DMS53 treated with DMSO at 0.1 percent for 48 hours (cell line): ENCODE measurements around the gene MTF1.
A peak's percentile ranks its signal among the peaks of the same experiment; 100 is the strongest.

Experiments
- DNase-seq: peaks from one replicate; lab custom pipeline; 2025; ENCODE audit not compliant: unreplicated experiment; lab: John Stamatoyannopoulos, UW

The MTF1 gene

DNA sequence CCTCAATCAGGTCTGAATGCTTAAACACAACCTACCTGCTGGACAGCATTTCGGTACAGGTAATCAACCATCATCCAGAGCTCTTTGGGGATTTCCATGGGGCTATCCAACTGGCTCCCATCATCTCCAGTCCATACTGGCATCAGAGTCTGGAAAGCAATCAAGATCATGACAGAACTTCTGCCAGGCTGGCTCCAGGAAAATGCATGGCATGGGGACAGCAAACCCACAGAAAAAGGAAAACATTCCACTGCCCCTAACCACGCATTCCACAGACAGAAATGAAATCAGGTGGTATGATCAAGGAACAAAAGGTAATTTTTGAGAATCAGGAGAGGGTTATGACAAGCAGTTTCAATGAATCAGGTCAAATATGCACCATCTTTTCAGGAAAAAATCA lies 9.1 kb upstream of the MTF1 start:
- DNase-seq, result no peak

DNA sequence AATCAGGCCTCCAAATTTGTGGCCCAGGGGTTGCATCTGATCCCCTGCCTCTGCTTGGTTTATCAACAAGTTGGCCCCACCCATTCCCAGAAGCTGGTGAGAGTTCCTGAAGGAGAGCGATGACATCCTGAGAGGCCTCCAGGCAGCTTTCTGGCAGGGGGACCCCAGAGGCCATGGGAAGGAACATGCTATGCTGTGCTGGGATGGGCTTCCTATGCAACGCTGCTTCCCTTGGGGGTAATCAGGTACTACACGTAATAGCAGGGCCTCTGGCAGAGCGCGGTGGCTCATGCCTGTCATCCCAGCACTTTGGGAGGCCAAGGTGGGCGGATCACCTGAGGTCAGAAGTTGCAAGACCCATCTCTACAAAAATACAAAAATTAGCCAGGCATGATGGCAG lies 8.4 kb upstream of the MTF1 start:
- DNase-seq, result no peak

DNA sequence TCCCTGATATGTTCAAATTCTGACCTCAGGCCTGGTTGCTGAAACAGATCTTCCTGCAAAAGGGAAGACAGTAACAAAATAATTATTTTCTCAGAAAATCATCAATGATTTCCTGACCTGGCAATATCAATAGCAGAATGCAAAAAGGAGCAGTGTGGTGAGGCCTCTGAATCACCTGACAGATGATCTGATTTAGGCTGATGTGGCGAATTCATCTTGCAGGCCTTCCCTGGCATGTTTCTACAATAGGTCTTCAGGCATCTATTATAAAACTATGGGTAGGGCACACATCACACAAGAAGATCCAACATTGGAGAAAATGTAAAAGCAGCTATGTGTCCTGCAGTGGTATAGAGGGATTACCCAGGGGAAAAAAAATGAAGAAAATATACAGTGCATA lies 7.1 kb upstream of the MTF1 start:
- no peak for DNase-seq

DNA sequence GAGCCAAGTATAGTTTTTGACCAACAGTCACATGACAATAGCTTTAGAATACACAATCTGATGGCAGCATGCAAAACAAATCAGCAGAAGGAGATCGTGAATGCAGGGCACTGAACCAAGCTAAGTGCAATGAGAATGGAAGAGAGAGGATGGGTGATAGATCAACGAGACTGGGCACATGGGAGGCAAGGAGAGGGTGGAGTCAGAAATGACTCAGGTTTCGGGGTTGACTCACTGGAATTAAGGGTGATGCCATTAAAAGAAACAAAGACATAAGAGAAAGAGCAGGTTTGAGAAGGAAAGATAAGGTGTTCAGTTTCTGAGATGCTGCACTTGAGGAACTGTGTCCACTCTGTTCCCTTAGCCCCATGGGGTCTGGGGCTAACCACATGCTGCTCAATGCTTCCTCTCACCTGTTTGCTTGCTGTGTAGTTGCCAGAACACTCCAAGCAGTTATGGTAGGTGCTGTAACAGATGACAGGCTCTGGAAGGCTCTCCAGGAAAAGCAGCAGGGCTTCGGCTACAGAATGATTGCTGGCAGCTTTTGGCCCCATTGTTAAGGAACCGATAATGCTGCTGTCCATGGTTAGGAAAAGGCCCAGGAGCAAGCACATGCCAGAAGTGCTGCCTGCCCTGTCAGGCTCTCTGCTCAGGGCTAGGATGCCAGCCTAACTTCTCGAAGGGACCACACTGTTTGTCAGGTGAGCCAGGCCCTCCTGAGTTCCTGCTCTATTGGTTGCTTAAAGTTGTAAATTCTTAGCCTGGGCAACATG lies 6.1 kb upstream of the MTF1 start:
- no peak for DNase-seq

DNA sequence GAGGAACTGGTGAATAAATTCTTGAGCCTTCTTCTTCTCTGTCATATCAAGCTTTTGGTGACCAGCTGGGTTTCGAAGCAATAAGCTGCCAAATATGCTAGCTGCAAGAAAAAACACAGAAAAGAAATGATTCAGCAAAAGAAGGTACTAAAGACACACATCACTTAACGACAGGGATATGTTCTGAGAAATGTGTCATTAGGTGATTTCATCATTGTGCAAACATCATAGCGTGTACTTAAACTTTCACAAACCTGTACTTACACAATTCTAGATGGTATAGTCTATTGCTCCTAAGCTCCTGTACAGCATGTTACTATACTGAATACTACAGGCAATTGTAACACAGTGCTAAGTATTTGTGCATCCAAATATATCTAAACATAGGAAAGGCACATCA lies 2.9 kb upstream of the MTF1 start:
- peak; percentile 21 for DNase-seq

DNA sequence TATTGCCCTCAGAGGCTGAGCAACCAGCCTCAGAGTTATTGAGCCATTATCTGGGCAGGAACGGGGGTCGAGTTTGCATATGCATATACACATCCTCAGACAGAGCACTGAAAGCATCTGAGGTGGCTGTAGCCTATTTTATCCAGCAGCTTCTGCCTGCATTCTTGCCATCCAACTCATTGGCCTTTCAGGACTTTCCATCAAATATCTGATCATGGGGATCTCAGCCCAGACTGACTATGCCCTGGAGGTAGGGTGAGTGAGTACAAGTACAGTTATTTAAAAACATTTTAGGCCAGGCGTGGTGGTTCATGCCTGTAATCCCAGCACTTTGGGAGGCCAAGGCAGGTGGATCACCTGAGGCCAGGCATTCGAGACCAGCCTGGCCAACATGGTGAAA lies 1.8 kb upstream of the MTF1 start:
- DNase-seq, result no peak

DNA sequence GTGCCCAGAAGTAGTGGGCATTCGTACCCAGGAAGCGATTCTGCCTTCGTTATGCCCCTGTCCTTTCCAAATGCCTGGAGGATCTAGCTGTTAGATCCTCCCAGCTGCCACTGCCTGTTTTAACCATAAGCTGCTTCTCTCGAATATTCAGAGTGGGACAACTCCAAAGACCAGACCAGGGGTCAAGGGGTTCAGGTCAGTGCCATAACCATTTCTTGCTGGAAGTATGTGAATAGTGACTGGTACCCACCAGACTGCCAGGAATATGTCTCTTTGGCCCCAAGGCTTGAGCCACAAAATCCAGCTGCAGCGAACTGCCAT lies 914 bp upstream of the MTF1 start:
- no peak for DNase-seq

DNA sequence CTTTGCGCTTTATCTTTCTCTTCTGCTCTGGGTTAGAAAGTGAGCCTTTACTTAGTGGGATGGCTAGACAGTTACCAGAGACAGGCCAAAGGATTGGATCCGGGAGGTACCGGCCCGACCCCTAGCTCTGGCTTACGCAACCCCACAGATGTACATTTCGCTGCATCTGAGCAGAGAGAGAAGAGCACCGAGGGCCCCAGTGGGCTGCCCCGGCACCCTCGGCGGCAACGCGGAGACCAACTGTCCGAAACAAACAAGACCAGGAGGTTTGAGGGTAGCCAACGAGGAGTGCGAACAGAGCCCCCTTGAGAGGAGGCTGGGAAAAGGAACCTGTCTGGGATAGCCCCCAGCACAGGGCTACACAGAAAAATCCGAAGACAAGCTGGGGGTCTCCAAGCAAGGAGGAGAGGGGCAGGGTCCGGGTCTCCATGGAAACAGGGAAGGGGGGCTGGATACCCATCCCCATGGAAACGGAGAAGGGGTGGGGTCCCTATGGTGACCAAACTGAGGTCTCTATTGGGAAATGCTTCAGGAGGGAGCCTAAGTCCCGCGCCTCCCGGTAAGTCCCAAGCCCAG lies 373 bp downstream of the MTF1 start:
- DNase-seq, result no peak

DNA sequence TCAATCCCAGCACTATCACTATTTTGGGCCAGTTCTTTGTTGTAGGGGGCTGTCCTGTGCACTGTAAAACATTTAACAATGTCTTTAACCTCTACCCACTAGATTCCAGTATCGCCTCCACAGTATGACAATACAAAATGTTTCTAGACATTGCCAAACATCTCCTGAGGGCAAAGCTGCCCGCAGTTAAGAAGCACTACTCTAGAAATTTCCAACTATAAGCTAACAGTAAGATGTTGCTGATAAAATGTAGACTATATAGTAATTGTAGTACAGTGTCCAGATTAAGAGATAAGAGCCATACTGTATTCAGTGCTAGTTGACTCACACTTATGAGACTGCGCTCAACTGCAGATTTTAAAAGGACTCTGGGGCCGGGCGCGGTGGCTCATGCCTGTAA lies 5.0 kb downstream of the MTF1 start:
- DNase-seq, result no peak

DNA sequence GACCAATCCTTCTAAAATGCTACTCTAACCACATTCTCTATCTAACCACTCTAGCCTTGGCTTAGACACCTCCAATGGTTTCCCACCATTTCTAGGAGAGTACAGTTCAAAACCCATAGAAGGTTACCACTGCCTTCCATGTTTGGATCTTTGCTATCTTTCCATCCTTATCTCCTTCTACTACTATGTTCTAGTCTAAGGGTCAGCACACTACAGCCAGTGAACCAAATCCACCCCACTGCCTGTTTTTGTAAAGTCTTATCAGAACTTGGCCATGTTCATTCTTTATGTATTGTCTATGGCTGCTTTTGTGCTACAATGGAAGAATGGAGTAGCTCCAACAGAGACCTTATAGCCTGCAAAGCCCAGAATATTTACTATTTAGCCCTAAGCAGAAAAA lies 6.2 kb downstream of the MTF1 start:
- DNase-seq, result no peak

DNA sequence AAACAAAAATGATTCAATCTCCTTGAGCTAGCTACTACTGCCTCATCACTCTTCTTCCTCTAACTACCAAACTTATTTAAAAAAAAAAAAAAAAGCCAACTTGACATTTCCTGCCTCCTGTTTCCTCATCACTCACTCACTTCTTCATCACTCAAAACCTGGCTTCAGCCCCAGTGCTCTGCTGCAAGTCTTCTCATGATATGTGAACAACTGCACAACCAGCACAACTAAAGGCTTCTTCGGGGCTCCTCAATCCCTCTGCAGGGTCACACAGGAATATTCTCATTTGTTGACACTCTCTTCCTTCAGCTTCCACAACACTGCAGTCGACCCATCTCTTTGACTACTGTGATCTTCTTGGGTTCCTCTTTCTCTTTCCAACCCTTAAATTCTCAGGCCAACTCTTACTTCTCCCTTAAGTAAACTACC lies 7.6 kb downstream of the MTF1 start:
- no peak for DNase-seq

DNA sequence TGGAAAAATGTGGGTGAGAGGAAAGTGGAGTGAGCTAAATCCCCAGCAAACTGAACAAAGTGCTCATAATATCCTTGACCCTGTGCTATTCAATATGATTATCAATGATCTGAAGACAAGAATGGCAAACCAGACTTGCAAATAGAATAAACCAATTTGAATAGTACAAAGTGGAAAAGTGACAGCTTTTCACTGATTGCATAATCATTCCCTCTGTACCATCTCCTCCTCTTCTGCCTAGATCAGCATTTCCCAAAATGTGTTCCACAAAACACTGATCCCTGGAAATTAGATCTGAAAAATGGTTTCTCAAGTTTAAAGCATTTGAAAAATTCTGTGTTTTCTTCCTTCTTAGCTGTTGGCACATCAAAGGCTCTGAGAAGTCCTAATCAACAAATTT lies 8.1 kb downstream of the MTF1 start:
- DNase-seq, result no peak

DNA sequence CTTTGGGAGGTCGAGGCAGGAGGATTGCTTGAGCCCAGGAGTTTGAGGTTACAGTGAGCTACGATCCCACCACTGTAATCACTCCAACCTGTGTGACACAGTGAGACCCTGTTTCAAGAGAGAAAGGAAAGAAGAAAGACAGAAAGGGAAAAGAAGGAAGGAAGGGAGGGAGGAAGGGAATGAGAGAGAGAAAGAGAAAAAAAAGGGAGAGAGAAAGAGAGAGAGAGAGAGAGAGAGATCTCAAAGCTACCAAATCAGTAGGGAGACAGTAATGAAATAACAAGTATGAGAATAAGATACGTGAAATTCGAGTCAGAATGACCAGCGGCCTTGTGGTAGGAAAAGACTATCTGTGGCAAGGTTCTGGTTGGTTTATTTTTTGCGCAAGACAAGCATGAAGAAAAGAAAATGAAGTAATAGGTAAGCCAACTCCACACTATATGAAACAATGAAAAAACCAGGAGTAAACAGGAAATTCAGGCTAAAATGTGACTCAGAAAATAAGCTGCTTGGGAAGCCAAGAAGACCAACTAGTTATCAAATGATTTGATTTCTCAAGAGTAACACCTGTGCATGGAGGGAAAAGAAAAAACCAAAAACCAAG lies 8.9 kb downstream of the MTF1 start:
- no peak for DNase-seq

DNA sequence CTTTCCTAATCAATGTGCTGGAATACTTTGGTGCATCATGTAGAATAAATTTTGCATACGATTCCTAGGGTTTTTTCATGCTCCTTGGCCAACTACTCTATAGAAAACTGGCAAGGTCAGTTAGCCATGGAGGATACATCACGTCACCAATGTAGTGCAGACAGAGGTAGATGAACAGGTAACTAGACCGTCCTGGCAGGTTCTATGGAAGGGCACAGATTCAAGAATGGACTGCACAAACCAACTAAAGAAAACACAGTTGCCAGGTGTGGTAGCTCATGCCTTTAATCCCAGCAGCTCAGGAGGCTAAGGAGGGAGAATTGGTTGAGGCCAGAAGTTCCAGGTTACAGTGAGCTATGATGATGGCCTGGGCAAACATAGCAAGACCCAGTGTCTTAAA lies 9.9 kb downstream of the MTF1 start:
- DNase-seq, result no peak

DNA sequence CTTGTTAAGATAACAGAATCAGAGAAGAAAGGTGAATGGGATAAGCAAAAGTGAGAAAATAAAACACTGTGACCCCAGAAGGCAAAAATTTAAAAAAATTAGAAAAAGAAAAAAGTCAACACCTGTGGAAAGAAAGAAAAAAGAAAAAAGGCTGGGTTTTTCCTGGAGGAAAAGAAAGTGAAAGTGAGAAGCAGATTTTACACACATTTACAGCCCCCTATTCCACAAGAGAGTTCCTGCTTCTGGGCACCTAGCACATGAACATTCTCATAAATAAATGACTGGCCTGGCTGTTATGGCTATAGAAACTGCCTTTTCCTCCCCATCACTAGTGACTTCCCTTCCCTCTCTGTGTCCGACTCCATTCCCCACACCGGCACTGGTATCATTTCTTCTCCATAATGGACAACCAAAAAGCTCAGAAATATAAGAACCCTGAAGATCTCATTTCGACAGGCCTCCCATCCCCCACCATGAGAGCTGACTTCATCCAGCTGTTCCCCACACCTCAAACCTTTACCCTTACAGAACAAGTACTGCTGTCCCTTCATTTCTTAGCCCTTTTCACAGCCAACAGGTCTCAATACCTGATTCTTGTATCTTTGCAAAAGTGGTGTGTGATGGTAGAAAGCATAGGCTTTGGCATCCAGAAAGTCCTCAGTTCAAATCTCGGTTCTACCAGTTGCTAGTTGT lies 12.6 kb downstream of the MTF1 start:
- no peak for DNase-seq

DNA sequence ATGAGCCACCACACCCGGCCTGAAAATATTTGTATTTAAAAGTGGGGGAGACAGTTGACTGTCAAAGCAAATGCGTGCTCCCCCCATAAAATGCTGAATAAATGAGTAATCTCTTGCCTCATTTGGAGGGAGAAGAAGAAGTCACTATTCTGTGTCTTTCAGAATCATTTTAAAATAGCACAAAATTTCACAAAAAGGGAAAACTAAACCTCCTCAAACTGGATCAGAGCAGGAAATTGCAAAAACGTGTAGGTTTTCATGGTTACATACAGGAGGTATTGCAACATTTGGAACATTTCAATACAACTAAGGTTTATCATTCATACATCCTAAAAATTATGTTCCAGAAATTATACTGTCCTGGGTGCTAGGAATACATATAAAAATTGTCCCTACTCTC lies 13.6 kb downstream of the MTF1 start:
- DNase-seq, result no peak

DNA sequence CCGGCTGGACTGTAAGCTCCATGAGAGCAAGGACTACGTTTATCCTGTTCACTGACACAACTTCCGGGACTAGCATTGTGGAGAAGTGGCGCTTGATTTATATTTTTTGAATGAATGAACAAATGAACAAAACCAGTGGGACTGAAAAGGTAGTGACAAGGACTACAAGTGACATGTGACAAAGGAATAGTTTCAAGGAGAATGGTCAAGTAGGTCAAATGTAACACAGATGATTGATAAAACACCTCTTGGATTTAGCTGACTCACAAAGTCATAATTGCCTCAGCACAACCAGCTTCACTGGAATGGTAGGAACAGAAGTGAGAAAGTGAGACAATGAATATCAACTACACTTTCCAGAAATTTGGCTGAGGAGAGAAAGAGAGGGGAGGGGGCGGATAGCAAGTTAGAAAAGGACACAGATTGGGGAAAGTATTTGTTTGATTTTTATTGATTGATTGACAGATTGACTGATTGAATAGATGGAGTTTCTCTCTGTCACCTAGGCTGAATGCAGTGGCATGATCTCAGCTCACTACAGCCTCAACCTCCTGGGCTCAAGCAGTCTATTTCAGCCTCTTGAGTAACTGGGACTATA lies 14.2 kb downstream of the MTF1 start:
- DNase-seq, result no peak

DNA sequence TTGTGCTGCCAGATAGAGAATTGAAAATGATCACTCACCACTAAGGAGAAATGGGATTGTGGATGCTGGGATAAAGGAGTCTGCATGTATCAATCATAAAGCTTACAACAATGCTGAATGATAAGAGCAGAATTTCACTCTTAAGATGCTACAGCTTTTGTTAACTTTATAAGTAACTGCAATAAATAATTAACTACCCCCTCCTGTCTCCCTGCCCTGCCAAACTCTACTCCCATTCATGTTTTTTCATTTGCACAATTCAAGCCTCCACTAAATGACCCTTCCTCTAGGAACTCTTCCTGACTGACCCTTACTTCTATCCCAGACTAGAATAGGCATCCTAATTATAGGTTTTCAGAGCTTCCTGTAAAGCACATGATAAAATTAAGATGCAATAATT lies 14.9 kb downstream of the MTF1 start:
- no peak for DNase-seq

DNA sequence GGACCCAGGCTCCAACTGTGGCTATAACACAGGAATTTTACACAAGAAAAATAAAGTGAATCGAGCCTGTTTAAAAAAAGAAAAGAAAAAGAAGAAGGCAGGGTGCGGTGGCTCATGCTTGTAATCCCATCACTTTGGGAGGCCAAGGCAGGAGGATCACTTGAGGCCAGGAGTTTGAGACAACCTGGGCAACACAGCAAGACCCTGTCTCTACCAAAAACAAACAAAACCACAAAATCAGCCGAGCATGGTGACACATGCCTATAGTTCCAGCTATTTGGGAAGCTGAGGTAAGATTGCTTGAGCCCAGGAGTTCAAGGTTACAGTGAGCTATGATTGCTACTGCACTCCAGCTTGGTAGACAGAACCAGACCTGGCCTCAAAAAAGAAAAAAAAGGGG lies 17.7 kb downstream of the MTF1 start:
- DNase-seq, result no peak

DNA sequence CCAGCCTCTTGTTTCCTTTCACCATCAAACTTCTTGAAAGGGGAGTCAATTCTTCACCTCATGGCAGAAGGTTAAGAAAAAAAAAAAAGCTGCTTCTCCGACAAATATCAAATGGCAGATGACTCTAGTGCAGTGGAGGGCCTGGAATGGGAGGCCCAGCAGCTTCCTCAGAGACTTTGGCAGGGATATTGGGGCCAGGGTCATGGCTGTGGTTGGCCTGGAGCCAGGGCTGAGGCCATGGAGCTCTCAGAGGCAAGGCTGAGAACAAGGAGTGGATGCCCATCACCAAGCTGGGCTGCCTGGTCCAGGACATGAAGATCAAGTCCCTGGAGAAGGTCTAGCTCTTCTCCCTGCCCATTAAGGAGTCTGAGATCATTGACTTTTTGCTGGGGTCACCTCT lies 18.7 kb downstream of the MTF1 start:
- no peak for DNase-seq

DNA sequence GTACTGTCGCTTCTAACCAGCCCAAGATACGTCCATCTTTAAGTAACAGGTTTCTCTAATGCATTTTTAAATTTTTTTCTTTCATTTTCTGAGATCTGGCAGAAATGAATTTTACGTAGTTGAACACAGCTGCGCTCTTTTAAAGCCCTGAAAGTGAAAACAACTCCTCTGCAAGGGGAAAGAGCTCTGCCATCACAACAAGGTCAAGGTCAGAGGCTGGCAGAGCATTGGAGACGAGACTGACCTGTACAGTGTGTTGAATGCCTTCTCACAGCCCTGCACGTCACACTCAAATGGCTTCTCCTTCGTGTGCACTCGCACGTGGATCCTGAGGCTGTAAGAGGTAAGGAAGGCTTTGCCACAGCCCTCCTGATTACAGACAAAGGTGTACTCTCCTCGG lies 19.7 kb downstream of the MTF1 start:
- DNase-seq, result no peak

DNA sequence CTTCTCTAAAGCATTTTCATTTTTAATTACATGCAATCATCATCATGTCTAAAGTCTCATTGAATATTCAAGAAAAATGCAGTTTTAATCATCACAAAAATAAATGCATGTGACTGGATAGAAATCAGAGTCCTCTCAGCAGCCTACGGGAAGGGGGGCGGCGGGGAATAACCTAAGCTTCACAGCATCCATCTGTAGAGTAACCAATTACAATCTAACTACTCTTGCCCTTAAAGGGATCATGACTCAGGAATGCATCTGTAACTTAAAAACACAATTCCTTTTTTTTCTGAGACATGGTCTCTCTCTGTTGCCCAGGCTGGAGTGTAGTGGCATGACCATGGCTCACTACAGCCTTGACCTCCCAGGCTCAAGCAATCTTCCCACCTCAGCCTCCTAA lies 22.6 kb downstream of the MTF1 start:
- DNase-seq, result no peak
